Activated CD4-positive, CD25-positive, alpha-beta regulatory T cell treated with anti-CD3 and anti-CD28 coated beads, Interleukin-2, amount 50 U/mL, for 24 hours (primary cell): ENCODE results near the gene ARHGAP1.
"Not testable (repeated sequence)": the region's sequence is repeated elsewhere in the genome, so short reads cannot be mapped to it uniquely, and the experiment has no call there.

Experiments
- ATAC-seq, 2 donors: fragments of 150-1000 bp; cut with Tn5 transposase; one replicate each; pipeline ENCODE4 v1.10.0; 2021; ENCODE audit warnings: mild to moderate bottlenecking in 1 of 2, moderate library complexity in 1 of 2

ARHGAP1 gene

GRCh38 chr11:46722566-46723358, 22.3 kb upstream of the ARHGAP1 start:
- ATAC-seq = no peak

- ATAC-seq = no peak
These were observed 20.9 kb upstream of the ARHGAP1 start for GRCh38 chr11:46721286-46721685.

GRCh38 chr11:46719543-46720218, 19.3 kb upstream of the ARHGAP1 start:
- no peak for ATAC-seq

GRCh38 chr11:46719048-46719542, 18.7 kb upstream of the ARHGAP1 start, which contains the start of gene F2:
Gene F2 (plus strand): TSS chr11:46719213. CDS start chr11:46719236, 23 bp downstream.
- no peak for ATAC-seq

- peak in 1 of 2 donors; percentile 28 for ATAC-seq
These were observed 18.0 kb upstream of the ARHGAP1 start for GRCh38 chr11:46718155-46719019.

- not testable (repeated sequence) for ATAC-seq
These were observed 17.4 kb upstream of the ARHGAP1 start for GRCh38 chr11:46717825-46718154.

GRCh38 chr11:46712874-46713576, 12.6 kb upstream of the ARHGAP1 start:
- no peak for ATAC-seq

GRCh38 chr11:46711303-46711702, 10.9 kb upstream of the ARHGAP1 start:
- ATAC-seq = no peak

- no peak for ATAC-seq
These were observed 10.4 kb upstream of the ARHGAP1 start for GRCh38 chr11:46710821-46711269.

- ATAC-seq = not testable (repeated sequence)
These were observed 8.9 kb upstream of the ARHGAP1 start for GRCh38 chr11:46709351-46709750.

- no peak for ATAC-seq
These were observed 6.5 kb upstream of the ARHGAP1 start for GRCh38 chr11:46706886-46707285.

GRCh38 chr11:46705070-46705688, 4.8 kb upstream of the ARHGAP1 start:
- ATAC-seq = no peak

GRCh38 chr11:46701078-46701654, 747 bp upstream of the ARHGAP1 start:
- peak in 1 of 2 donors; percentile 0 for ATAC-seq

GRCh38 chr11:46698597-46698996, 1.8 kb downstream of the ARHGAP1 start:
- ATAC-seq = no peak

- ATAC-seq = no peak
These were observed 2.7 kb downstream of the ARHGAP1 start for GRCh38 chr11:46697723-46698122.

- ATAC-seq = no peak
These were observed 3.1 kb downstream of the ARHGAP1 start for GRCh38 chr11:46697303-46697702.

GRCh38 chr11:46696212-46696558, 4.2 kb downstream of the ARHGAP1 start:
- no peak for ATAC-seq

- no peak for ATAC-seq
These were observed 4.8 kb downstream of the ARHGAP1 start for GRCh38 chr11:46695345-46696211.

- no peak for ATAC-seq
These were observed 5.8 kb downstream of the ARHGAP1 start for GRCh38 chr11:46694607-46695006.

GRCh38 chr11:46694072-46694471, 6.3 kb downstream of the ARHGAP1 start:
- ATAC-seq = no peak
